UCSD-AML1 (cell line): ENCODE results near the gene CEP112.

Source experiments
- DNase-seq: peaks from one replicate; lab custom pipeline; 2025; ENCODE audit not compliant: unreplicated experiment; lab: John Stamatoyannopoulos, UW

The CEP112 gene

DNA sequence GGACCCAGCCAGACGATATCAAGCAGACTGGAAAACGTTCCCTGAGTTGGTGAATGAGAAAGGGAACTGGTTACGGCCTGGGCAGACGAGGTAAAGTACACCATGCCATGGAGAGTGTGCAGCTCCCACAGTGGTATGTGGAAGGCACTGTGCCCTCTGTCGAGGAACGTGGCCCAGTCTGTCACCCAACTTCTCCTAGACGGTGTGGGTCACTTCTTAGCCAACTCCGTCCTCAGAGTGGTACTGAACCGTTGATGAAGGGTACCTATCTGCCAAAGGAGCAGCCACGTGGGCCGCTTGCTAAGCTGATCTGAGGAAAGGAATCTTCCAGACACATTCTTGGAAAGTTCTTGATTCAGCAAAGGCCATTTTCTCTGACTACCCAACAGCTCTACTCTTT, 574.4 kb downstream of the CEP112 start:
- DNase-seq, result no peak

DNA sequence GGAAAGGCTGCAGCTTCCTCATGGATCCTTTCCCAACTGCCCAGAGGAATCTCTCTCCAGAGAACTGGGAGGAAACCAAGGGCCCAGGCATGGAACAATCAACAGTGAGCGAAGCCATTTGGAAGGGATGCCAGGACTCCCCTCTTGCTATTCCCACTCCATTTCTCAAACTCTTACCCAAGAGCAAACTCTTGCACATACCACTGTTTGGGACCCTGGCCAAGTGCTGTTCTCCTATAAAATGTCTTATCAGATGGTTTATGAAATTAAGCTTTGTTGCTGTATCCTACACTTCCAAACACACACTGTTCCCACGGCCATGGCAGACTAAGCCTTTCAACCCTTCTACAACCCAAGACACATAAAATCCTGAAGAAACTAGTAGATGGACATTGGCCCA, 582.2 kb downstream of the CEP112 start:
- DNase-seq, result no peak

DNA sequence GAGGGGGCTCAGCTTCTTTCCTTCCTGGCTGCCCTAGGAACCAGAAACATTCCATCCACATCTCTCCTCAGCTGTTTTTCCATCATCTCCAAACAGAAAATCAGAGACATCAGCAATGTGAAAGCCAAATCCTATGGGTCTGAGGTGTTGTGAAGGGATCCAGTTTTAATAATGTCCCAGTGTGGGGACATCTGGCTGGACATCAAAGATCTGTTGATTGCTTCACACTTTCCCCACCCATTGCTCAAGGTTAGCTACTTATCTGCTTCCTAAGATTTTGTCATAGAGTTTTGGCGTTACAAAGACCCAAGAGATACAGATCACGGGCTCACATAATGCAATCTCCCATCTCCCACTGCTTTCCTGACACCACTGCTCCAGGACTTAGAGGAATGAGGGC, 582.6 kb downstream of the CEP112 start:
- no peak for DNase-seq

DNA sequence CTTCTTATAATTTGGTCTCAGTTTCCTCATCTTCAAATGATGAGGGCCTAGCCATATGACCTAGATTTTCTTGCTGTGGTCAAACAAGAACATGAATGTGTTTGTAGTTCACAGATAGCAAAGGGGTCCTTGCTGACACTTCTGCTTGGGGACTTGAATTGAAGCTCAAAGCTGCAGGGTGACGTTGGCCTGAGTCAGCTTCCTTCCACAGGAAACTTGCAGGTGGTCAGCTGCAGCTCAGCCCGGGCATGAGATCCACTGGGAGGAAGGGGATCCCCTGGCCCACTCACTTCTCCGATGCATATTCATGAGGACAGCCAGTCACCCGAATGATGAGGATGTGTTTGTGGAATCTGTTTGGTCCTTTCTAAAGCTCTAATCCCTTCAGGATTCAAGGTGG, 587.9 kb downstream of the CEP112 start:
- DNase-seq, result no peak

DNA sequence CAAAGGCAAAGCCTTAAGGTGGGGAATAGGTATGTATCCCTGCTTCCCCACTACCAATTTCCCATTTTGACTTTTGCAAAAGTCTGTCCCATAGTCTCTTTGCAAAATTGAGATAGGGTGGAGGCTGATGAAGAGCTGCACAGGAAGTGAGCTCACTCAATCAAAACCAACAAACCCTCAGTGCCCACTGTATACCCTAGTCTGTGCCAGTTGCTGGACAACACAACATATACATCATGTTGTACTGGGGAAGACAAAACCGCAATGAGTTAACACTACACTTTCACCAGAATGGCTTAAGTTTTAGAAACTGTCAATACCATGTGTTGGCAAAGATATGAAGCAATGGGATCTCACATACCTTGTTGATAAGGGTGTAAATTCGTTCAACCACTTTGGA, 590.1 kb downstream of the CEP112 start:
- no peak for DNase-seq

DNA sequence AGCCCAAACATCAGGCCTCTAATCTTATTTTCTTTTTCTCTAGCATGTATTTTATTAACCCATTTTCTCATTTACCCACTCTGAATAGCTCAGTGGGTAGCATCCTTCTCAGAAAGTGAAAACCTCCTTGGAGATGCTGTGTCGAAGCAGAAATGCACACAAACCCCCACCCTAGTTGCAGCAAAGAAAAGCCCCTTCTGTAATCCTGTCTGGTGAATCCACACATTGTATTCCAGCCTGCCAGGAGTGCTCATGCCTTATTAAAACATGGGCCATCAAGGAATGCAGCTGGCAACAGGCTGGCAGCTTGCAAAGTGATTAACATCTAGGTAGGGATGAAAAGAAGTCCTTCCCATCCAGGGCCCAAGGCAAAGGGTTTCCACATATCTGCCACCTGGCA, 590.8 kb downstream of the CEP112 start:
- DNase-seq, result no peak

DNA sequence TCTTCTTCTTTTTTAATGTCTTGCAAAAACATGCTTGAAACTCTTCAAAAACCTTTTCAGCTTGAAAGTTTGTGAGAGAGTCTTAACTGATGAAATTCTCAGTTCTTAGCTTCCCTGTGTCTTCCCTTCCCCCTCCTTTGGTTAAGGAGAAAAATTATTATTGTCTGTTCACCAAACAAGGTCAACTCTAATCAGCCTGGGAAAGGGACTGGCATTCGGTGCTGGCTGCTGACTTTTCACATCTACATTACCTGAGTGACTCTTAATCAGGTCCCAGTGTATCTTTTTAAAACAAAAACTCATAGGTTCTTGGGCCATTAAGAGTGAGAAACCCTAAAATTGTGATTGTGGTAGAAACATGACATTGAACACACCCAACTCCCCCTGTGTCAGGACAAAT, 591.4 kb downstream of the CEP112 start:
- no peak for DNase-seq

DNA sequence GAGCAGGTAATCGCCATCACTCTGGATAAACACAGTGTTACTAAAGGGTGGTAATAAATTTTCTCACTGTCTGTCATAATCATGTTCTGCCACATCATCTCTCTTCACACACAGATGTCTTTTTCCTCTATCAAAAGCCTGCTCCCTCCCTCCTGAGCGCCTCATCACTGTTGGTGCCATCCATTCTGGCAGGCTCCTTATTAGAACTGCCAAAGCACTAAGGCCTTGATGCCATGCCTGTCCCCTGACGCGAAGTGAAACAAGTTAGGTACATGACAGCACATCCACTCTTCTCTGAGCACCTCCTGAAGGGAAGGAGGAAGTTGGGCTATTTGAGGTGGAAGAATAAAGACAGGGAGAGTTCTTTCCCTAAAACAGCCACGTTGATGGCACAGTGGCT, 592.3 kb downstream of the CEP112 start:
- no peak for DNase-seq

DNA sequence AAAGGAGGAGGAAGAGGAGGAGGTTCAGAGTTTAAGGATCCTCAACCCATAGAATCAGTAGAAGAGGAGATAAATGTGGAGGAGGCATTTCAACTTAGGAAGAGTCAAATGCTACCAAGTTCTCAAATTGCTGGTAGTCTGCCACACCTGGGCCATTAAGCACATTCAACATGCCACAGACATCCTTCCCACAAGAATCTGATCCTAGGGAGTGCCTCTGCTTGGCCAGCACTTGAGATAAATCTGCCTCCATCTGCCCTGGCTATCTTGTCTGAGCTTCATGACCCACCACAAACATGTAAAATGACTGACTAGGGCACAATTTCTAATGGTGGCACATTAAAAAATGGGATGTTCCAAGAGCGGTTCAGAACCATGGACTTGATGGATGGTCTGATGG, 593.2 kb downstream of the CEP112 start:
- DNase-seq, result no peak

DNA sequence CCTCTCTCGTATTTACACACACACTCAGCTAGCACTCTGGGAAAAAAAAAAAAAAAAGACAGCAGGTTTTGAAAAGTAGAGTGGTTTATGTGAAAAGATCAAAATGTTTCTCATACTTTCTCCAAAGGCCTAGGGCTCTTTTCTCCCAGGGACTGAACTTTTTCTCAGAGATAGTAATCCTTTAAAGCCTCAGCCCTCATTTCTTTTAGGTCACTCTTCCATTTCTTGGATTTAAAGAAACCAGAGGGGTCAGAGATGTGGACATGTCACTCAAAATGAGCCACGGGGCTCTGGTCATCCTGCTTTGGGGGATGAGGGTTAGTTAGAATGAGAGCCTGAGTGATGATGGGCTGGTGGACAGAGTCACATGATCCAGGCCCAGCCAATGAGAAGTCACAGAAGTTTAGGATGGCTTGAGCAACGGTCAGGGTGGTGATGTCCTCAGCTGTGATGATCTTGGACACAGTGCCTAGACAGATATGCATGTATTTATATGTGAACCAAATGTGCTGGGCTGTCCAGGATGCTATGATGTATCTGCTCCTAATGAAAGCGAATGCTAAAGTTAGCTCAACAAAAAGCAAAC, 596.8 kb downstream of the CEP112 start:
- DNase-seq, result no peak

DNA sequence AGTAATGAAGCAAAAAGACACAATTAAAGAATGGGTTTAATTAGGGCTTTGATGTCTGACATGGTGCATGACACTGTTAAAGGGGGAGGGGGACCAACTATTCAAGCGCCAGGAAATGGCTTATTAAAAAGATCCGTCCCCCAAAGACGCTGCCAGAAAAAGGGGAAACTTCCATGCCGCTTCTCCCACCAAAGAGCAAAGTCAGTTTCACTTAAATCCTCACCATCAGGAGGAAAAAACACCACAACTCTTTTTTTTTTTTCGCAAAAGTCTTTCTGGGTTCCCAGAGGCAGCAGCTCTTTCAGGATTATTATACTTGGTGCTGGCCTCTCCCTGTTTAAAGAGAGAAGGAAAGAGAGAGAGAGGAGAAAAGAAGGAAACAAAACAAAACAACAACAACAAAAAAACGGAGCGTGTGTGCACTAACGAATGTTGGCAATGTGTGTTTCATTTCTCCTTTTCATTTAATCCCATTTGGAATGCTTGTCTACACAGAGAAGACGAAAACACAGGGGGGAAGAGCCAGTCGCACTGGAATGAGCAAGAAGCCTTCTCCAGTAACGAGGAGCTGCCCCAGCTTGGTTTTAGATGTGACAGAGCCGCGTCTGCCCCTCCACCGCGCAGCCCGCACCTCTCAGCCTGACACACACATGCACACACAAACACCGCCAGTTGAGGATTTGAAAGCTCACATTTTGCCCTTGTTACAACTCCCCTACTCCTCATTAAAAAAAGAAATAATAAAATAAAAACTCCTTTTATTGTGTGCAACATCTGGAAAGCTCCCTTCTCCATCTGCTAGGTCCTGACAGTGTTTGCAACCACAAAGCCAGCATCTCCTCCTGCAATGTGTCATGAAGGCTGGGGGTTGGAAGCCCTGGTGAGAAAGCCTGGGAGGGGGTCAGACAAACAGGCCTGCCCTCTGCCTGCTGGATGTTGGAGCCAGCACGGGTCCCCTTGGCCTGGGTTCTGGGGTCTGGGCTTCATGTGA, 597.8 kb downstream of the CEP112 start:
- no peak for DNase-seq

DNA sequence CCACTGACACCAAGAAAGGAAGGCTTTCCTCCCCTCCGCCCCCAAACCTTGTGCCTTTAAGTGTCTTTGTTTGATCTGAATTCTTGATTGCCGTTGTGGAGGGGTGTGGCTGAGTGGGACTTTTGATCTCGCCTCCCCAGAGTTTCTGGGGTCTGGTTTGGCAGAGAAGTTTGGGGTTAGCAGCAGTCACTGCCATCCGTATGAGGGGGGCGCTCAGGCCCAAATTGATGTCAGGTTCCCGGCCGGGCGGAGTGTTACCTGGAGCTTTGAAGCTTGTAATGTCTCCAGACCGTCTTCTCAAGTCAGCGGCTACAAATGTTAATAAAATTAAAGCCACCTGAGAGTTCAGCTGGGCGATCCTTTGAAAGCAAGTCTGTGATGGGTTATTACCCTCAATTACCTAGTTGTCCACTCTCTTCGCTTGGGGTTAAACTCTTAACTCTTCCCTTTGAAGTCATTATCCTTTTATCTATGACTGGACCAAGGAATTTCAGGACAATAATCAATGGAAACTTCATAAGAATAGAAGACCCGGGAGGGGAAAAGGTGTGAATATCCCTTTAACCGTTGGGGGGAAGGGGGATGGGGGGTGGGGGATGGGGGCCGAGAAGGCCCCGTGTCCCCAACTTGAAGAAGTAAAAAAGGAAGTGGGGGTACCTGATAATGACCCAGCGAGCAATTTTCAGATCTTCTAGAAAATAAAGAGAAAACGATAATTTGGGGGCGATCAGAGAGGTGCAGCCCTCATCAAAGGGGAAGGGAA, 598.7 kb downstream of the CEP112 start:
- DNase-seq, result no peak

DNA sequence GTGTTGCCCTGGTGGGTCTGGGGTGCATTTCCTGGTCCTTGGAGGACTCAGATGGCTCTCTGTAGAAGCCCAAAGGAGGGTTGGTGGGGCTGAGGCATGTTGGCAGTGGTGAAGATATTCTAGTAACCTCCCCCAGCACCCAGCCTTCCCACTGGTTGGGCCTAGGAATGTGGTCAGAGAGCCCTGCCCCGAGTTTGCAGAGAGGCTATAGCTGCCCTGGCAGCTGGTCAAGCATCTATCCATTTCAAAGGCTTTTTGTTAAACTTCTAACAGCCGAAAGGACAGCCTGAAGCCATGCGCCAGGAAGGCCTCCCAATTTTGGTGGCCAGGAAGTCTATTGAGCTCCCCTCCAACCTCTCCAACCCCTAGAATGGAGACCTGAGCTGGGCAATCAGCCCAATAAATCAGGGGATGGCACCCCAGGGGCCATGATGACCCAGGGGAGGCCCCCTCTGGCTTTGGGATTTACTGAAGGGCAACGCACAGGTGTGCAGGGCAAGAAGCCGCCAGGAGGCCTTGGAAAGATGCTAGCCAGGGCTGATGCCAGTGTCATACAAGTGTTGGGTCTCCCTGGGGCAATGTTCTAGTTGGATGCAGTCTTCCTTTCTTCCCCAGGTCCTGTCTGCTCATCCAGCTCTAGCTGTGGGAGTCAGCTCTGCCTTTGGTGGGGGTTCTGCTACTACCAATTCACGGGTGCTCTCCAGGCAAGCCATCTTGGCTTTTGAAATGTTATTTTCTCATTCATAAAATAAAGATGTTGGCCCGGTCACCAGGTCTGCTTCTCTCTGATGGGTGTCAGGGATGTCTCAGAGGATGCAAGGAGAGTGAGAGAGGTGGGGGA, 599.6 kb downstream of the CEP112 start:
- DNase-seq, result no peak

DNA sequence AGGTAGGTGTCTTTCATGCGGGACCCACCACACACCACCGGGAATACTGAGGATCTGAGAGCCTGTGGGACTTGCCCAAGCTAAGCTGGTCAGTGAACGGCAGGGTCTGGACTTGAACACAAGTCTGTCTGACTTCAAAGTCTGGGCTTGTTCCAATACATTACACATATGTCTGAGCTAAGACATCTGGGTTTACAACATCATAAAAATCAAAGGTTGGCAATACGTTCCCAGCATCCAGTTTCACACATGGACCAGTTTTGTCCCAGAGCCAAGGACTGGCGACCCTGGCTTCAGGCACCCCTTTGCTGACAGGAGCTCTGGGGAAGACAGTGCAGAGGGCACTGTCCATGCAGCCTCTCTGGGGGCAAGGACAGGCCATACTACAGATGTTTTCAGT, 602.6 kb downstream of the CEP112 start:
- DNase-seq, result no peak

DNA sequence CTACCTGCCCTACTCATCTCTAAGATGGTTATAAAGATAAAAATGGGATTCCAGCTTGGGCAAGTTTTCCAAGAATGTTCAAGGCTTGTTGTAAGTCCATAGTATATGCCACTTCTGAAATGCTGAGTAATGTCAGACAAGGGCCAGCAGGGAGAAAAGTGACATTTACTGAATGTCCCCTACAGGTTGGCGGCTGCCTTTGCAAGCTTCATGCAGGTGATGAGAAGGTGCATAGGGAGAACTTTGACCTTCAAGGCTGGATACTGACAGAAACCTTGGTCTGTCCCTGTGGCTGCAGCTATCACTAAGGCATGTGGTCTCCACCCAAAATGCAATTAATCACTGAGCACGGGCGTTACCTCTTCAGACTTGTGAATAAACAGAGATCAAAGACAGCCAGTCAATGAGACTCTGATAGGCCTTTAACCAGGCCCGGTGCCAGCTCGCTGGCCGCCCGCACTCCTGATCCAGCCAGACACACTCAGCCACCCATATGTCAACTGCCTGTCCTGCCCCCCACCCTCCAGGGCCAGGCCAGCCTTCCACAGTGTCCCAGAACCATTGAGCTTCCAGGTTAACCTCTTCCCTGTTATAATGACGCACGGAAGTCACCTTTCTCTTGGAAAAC, 603.6 kb downstream of the CEP112 start:
- no peak for DNase-seq

DNA sequence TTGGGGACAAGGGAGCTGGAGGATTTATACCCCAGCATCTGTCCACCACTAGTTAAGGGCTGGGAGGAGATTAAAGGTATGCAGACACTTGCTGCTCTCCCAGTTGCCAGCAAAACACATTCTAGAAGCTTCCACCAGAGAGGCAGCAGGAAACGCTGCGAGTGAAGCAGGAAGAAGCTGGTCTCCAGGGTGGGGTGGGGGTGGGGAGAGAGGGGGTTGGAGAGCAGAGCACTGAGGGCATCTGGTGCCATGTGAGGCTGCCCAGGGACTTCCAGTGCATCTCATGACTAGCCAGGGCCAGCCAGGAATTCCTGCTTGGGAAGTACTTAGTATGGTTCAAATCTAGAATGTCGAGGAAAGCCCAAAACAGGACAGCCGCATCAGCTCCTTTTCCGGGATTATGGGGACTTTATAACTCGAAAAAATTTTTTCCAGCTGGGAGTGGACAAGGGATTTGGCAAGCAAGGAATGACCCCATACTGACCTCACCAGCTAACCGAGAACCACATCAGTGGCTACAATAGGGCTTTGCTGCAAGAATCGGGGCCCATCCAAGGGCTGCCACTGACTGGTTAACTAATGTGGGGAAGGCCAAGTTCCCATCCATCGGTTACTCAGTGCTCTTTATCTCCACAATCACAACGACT, 604.3 kb downstream of the CEP112 start:
- no peak for DNase-seq

DNA sequence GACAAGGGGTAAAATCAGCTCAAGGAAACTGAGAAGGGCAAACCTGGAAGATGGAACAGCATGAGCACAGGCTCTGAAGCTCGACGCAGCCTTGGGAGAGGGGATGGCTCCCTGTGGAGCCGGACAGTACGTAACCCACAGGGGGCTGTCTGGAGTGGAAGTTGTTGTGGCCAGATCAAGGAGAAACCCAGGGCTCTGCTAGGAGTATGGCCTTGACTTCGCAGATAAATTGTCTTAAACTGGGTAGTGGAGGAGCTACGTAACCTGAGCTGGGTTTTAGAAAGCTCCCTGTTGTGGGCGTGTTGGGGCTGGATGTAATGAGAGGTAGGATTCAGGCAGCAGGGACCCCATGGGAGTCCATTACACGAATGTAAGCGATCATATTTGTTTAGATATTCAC, 605.0 kb downstream of the CEP112 start:
- DNase-seq, result no peak
